Prostate gland (tissue), 2 donors: ENCODE data around the gene CDH24. TPM values are rescaled to one million over a fixed set of nuclear protein-coding genes. Genes with fewer than 3 reads are reported as not detected.

Source experiments
- DNase-seq: peaks from one replicate; pipeline ENCODE4 v3.0.0-alpha.2; 2019; ENCODE audit warnings: low spot score
- H3K27ac ChIP-seq, 2 donors: fragments of 200-600 bp; sonication (generic); 2 replicates each; pipeline ENCODE4 v1.5.1; 2017 to 2019
- H3K27me3 ChIP-seq: fragments of 200-600 bp; sonication (generic); replicated peaks from 2 replicates; pipeline ENCODE4 v1.5.1; 2019; ENCODE audit not compliant: insufficient read depth
- H3K36me3 ChIP-seq, 2 donors: fragments of 200-600 bp; sonication (generic); 1 replicate in 1 of 2; 2 replicates in 1 of 2; pipeline versions ENCODE4 v1.5.1 to v1.8.1; 2017 to 2019
- H3K4me1 ChIP-seq: fragments of 200-600 bp; sonication (generic); replicated peaks from 2 replicates; pipeline ENCODE4 v1.5.1; 2019
- H3K4me3 ChIP-seq, 2 donors: fragments of 200-600 bp; sonication (generic); 2 replicates each; pipeline ENCODE4 v1.5.1; 2017 to 2019
- H3K9me3 ChIP-seq: fragments of 200-600 bp; sonication (generic); 2 replicates; pipeline ENCODE4 v1.5.1; 2017
- CTCF ChIP-seq, 4 experiments: fragments of 200-600 bp in 2 of 4; fragments of 450-650 bp in 2 of 4; sonication (generic) in 2 of 4; IDR thresholded peaks; 1 replicate in 3 of 4; 2 replicates in 1 of 4; pipeline ENCODE4 v1.5.1; 2016 to 2019; ENCODE audit warnings: antibody characterized with exemption in 4 of 4, mild to moderate bottlenecking in 2 of 4, moderate library complexity in 2 of 4
- POLR2A ChIP-seq: fragments of 450-650 bp; IDR thresholded peaks from one replicate; pipeline ENCODE4 v1.6.1; 2016; ENCODE audit warnings: antibody characterized with exemption, mild to moderate bottlenecking
- POLR2AphosphoS5 ChIP-seq: sonication (generic); formaldehyde crosslinking; IDR thresholded peaks from one replicate; pipeline ENCODE4 v1.6.1; 2017; ENCODE audit warnings: antibody characterized with exemption
- WGBS: methylation state at CpG from one replicate; pipeline ENCODE4 v1.1.5; 2018; 5-methylcytosine and 5-hydroxymethylcytosine counted together
- intact Hi-C: fragments of 100-400 bp; cut with DNase I; formaldehyde crosslinking; loops from one replicate; pipeline ENCODE4 v1.14.2; 2022
- total RNA-seq, 2 donors: library from RNA; depleted of rRNA; stranded (reverse); fragments of >200 nt; gene quantifications; one replicate each; pipeline ENCODE4 v1.1.0, GENCODE V29; 2016

CDH24 gene
- total RNA-seq, 2 donors from 2014 or later = 4.0 to 7.2 TPM

DNA sequence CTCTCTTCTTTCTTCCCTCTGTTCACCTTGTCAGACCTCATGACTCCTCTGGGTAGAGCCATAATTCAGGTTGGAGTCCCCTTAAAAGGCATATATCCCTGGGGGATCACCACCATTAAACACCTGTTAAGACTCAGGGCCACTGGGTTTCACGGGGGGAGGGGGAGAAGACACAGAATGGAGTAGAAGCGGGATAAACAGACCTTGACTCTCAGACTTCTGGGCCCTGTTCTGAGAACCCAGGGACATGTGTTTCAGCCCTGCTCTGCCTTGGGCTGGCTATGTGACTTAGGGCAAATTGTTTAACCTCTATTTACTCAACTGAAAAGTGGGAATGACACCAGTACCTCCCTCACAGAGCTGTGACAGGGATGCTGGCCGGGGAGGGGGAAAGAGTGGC lies 4.6 kb downstream of the CDH24 start:
- TF ChIP-seq CTCF (IDR thresholded peaks at IDR 0.05) = no peak
- TF ChIP-seq POLR2AphosphoS5 = no peak
- no peak for TF ChIP-seq POLR2A
- WGBS = 67% methylated on average over 3 of the region's 3 CpGs
- no peaks in the 10 kb centered on the region for H3K4me1 ChIP-seq
- no peaks in the 10 kb centered on the region for H3K27me3 ChIP-seq
- intact Hi-C loops = no loop called here
- no peak overlapping the region for H3K4me3 ChIP-seq
- H3K9me3 ChIP-seq = no peaks in the 10 kb centered on the region
- H3K36me3 ChIP-seq = no peaks in the 10 kb centered on the region
- no peak overlapping the region for H3K27ac ChIP-seq
- no peak for DNase-seq

GRCh38 chr14:23052182-23052623 lies 5.1 kb downstream of the CDH24 start:
- no peak for DNase-seq
- no peaks in the 10 kb centered on the region for H3K4me1 ChIP-seq
- intact Hi-C loops = no loop called here

GRCh38 chr14:23051141-23052057 lies 5.9 kb downstream of the CDH24 start:
- TF ChIP-seq POLR2AphosphoS5 (no peak), POLR2A (no peak), CTCF (IDR thresholded peaks at IDR 0.05) (no peak)
- H3K9me3 ChIP-seq = no peaks in the 10 kb centered on the region
- no peak for DNase-seq
- no peak overlapping the region for H3K4me3 ChIP-seq
- H3K27me3 ChIP-seq = no peaks in the 10 kb centered on the region
- H3K27ac ChIP-seq = no peak overlapping the region
- H3K4me1 ChIP-seq = no peaks in the 10 kb centered on the region
- no peaks in the 10 kb centered on the region for H3K36me3 ChIP-seq
- intact Hi-C loops = no loop called here
- WGBS = 79% methylated on average over 5 of the region's 5 CpGs

More at GRCh38 chr14:23052182-23052623, 5.1 kb downstream of the CDH24 start:
- Histone ChIP-seq H3K27ac (no peak overlapping the region), H3K9me3 (no peaks in the 10 kb centered on the region), H3K27me3 (no peaks in the 10 kb centered on the region), H3K36me3 (no peaks in the 10 kb centered on the region), H3K4me3 (no peak overlapping the region)
- no peak for TF ChIP-seq POLR2AphosphoS5
- peak in 2 of 4 experiments; percentile 34 to 38 for TF ChIP-seq CTCF (IDR thresholded peaks at IDR 0.05)
- WGBS = 49% methylated on average over 14 of the region's 14 CpGs

DNA sequence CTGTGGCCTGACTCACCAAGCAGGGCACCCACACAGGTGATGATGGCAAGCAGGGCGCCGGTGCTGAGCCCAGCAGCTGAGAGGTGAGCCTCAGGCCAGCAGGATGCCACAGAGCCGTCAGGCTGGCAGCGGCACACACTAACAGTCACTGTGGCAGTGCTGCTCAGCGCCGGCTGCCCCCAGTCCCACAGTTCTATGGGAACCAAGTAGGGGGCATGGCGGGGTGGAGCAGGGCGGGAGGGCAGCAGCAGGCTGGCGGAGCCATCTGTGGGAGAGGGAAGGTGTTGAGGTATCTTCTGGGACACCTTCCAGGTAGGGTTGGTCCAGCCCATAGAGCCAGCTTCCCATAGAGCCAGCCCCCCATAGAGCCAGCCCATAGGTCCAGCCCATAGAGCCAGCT lies 8.3 kb downstream of the CDH24 start:
- 94% methylated on average over 7 of the region's 9 CpGs for WGBS
- Histone ChIP-seq H3K27ac (no peak overlapping the region), H3K36me3 (no peaks in the 10 kb centered on the region), H3K27me3 (no peaks in the 10 kb centered on the region), H3K4me1 (no peaks in the 10 kb centered on the region), H3K9me3 (no peaks in the 10 kb centered on the region), H3K4me3 (no peak overlapping the region)
- intact Hi-C loops = no loop called here
- TF ChIP-seq CTCF (IDR thresholded peaks at IDR 0.05) (no peak), POLR2AphosphoS5 (no peak)
- DNase-seq = no peak
